HG03354 (cell line): ENCODE results near the gene NGEF.

ENCODE experiments used
- ATAC-seq: cut with Tn5 transposase; IDR thresholded peaks from one replicate; pipeline ENCODE4 v1.9.1; 2021; ENCODE audit warnings: mild to moderate bottlenecking; ENCODE audit not compliant: unreplicated experiment, poor library complexity, severe bottlenecking

The NGEF gene

DNA sequence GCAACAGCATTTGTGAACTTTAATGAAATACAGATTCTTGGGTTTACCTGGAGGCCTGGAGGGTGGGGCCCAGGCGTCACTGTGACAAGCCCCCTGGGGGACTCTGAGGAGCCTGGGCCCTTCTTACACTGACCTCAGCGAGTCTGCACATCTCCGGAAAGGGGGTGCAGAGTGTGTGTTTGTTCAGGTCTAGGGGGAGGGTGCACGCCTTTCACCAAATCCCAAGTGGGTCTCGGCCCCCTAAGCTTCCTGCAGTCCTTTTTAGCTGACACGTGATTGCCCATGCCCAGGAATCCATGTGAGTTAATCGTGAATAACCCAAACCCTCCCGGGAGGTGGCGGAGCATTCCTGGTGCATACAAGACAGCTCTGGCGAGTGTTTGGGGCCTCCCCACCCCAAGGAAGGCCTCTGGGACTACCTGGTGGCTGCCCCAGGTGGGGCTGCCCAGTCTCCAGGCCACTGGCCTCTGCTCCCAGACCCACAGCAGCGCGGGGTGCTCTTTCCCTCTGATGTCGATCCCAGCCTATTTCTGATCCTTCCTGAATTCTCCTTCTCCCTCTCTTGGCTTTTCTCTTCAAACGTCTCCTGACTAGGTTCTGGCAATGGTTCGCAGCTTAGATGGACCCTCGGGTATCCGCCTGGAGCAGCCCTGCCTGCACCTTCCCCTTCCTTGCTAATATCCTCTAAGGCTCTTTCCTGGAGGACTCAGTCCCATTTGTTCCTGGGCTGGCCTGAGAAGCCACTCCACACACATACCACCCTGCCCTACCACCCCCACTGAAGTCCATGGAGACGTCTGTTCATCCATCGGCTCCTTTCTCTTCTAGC is 10.0 kb downstream of the NGEF start:
- ATAC-seq = no peak

DNA sequence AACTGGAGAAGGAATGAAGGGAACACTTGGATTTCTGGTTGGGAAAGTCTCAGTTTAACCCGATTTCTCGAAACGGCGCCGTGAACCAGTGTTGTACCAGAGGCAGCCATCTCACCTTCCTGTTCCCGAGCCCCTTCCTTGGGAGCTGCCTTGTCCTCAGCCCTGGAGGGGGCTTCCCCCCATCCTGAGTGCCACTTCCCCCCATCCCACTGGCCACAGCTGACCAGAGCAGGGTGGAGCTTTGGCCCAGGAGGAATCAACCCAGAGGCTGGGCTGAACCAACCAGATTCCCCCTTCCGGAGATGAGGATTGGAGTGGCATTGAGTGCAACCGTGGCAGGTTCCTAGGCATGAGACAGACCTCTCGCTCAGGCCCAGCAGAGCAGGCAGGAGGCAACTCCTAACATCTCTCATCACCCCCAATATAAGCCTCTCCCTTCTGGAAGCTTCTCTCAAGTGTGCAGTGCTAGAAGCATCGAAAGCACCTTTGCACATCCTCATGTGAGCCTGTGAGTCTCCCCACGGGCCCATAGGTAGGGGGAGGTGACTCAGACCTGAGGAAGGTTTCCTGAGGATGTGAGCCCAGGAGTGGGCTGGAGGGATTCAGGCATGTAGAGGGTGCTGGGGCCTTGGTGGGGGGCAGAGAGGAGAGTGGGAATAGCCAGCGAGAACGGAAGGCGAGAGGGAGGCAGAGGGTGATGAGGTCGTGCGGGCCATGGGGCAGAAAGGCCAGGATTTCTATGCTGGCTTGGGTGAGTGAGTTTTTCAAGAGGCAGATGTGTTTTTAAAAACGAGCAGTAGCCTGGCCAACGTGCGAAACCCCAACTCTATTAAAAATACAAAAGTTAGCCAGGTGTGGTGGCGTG is 11.9 kb downstream of the NGEF start:
- ATAC-seq = no peak

DNA sequence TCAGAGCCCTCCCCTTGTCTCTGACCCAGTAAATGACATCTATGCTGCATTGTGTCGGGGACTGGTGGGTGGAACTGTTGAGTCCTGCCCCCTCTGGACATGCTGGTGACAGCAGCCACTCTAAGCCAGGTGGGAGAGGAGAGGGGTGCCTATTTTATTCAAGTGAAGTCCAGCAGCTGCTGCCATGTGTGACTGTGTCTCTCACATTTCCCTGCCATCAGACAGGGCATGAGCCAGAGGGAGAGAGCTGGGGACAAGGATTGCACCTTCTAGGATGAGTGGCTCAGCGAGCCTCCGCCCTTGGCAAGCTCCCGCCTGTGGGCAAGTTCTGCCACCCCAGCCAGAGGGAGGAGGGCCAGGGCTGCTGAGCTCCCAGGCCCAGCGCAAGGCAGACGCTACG is 13.7 kb downstream of the NGEF start:
- ATAC-seq = no peak

DNA sequence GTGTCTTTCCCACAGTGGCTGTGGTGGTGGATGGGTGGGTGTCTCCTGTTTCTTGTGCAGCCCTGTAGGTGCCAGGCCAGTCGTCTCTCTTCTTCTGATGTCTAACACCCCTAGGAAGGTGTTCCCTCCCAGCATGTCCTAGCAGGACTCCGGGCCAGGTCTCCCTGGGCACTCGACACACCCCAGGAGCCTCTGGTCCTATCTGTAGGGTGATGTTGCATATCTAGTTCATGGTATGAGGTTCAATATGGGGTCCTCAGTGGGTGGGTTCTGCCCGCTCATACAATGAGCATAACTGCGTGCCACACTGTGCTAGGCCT is 14.4 kb downstream of the NGEF start:
- ATAC-seq = no peak

DNA sequence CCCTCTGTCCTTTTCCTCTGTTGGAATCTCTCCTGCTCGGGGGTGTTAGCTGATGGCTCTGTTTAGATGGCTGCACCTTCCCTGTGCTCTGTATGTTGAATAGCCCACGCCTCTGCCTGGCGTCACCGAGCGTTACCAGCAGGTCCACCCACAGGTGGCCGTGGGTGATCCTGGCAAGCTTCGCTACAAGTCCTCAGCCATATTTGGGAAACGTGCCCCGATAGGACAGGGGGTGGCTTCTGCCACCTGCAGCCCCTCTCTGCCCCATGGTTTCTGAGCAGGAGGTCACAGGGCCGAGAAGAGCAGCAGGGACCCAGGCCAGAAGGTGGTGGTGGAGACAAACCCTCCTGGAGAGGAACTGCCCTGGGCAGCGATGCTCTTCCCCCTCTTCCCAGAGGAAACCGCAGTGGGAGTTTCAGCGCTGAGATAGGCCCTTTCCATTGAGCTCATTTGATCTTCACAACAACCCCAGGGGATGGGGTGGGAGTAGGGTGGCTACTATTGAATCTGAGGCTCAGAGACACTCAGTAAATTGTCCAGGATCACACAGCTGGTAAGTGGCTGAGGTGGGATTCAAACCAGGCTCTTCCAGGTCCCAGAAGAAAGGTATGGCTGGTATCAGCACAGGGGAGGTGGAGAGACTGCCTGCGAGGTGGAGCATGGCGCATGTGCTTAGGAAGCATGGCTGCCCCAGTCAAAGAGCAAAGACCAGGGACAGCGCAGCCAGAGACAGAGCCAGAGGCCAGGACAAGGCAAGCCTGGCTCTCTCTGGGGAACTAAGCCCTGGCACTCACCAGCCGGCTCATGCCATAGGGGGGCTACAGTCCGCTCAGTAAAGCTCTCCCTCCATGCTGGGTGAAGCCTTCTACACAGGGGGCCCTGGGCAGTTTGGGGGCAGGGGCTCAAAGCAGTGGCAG is 15.0 kb downstream of the NGEF start:
- ATAC-seq = no peak

DNA sequence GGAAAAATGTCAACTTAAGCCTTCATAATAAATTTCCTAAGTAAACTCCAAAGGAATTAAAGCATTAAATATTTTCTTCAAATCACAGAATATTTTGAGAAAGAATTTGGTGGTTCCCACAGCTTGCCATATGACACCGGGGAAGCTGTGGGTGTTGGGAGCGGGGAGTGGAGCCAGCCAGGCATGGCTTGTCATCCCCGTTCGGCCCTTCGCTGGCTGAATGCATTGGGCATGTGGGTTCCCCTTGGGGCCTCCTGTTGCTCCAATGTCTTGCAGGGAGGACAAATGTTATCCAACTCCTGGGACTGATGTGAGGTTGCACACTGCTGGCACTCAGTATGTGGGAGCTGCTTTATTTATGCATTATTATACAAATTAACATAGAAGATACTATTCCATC is 18.6 kb downstream of the NGEF start:
- no peak for ATAC-seq

DNA sequence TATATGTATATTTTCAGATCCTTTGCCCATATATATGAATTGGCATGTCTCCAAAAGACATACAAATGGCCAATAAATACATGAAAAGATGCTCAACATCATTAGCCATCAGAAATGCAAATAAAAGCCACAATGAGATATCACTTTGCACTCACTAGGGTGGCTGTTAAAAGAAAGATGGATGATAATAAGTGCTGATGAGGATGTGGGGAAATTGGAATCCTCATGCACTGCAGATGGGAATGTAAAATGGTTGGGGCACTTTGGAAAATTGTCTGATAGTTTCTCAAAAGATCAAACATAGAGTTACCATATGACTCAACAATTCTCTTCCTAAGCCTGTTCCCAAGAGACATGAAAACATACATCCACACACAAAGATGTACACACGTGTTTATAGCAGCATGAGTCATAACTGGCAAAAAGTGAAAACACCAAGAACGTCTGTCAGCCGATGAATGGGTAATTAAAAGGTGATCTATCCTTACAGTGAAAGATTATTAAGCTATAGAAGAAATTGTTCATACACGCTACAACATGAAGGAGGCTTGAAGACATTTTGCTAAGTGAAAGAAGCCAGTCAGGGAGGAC is 19.7 kb downstream of the NGEF start:
- no peak for ATAC-seq

DNA sequence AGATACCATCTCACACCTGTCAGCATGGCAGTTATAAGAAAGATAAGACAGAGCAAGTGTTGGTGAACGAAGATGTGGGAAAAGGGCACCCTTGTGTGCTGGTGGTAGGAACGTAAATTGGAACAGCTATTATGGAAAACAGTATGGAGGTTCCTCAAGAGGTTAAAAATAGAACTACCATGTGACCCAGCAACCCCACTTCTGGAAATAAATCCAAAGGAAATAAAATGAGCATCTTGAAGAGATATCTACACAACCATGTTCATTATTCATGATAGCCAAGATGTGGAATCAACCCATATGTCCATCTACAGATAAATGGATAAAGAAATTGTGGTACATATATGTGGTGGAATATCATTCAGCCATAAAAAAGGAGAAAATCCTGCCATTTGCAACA is 26.9 kb downstream of the NGEF start:
- ATAC-seq = no peak

DNA sequence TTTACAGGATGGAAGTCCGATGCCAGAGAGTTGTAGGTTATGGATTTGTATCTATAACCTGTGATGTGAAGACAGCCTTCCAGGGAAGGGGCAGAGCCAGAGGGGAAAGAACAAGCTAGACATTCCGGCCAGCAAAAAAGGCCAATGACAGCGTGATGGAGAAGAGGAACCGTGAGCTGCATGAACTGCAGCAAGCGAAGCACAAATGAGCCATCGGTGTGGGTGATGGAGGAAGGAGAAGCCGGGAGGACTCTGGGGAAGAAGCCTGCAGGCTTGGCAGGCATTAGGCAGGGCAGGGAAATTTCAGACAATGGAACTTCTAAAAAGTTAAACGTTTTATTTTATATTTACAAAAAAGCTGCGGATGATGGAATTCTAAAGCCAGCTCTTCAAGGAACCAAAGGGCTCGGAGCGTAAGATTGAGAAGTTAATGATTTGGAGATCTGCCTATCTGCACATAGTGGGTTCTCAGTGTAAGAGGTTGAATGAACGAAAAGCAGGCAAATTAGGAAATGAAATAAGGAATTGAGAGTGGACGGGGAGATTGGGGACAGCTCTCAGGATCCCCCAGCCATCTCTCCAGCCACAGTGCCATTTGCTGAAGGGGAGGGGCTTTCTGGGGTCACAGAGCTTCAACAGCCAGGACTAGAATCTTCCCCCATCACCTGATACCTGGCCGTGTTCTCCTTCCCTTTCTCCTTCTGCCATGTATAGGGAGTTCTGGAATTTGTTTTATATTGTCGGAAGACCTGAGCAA is 28.4 kb downstream of the NGEF start:
- no peak for ATAC-seq

DNA sequence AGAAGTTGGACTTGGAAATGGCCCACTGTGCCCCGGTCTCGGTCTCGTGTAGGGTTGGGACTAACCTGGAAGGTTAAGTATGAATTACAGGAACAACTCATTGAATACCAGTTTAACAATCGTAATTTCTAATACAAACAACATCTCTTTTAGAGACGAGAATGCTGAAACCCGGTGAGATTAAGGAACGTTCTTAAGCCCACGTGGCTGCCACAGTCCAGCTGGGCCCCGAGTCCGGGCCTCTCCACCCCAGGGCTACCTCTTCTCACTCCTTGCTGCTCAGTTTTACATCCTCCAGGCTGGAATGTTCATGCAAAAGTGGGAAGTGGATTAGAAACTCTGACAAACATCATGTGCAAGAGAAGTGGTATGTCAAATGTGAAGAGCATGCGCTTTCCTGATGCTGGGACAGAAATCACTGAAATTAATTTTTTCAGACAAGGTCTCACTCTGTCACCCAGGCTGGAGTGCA is 29.4 kb downstream of the NGEF start:
- no peak for ATAC-seq

DNA sequence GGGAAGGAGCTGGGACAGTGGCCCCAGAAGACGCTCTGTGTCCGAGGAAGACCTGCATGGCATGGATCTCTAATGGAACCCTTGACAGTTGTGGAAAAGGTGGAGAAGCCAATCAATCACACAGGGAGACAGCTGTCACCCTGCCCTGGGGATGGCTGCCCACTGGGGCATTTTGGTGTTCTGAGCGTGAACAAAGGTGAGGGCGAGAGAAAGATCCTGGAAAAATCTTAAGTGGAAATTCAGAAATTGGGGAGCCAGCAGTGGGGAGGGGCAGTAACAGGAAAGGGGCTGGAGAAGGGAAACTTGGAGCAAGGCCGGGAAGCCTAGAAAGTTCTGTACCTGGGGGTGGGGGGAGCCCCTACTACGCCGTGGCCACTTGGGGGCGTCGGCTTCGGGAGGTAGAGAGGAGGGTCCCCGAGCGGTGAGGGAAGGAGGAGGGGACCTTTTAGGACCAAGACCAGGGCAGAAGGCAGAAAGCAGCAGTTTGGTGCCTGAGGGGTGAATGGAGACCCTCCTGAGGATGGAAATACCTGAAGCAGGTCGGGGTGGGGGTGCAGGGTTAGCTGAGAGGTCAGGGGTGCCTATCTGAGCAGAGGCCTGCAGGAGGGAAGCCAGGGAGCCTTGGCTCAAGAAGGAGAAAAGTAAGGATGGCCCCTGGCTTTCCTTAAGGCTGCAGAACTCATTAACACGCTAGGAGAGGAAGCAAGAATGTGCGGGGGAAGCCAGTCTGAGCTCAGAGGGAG is 30.0 kb downstream of the NGEF start:
- no peak for ATAC-seq

DNA sequence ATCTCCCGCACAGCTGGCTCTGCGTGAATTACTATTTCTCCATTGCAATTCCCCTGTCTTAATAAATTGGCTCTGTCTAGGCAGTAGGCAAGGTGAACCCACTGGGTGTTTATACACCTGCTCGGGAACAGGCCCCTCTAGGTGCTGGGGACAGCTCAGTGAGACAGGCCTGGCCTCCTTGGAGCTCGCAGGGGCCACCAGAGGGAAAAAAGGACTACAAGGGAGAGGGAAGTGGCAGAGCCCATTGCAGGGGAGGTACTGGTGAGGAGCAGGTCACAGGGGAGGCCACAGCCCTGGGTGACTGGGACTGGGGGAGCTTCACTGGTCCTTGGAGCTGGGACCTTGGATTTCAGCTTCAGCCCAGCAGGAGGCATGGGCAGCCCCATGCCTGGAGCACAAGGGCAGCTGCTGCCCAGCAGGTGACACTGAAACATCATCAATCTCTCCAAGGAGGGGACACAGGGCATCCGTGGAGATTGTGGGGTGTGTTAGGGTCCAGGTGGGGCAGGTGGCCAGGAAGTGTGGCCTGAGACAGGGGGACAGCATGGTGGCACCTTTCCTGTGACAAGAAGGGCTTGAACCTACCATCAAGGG is 31.2 kb downstream of the NGEF start:
- ATAC-seq = no peak

DNA sequence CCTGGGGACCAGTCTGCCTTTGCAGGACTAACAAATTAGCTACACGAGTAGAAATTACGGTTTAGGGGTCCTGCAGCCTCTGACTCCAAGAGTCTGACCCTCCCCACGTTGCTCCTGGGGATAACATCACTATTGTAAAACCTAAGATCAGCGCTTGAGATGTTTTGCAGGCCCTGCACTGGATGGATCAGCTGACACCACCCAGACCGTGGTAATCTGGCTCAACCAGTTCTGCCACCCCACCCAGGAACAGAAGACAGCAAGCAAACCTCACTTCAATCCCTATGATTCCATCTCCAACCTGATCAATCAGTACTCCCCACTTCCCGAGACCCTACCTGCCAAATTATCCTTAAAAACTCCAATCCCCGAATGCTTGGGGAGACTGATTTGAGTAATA is 31.7 kb downstream of the NGEF start:
- no peak for ATAC-seq

DNA sequence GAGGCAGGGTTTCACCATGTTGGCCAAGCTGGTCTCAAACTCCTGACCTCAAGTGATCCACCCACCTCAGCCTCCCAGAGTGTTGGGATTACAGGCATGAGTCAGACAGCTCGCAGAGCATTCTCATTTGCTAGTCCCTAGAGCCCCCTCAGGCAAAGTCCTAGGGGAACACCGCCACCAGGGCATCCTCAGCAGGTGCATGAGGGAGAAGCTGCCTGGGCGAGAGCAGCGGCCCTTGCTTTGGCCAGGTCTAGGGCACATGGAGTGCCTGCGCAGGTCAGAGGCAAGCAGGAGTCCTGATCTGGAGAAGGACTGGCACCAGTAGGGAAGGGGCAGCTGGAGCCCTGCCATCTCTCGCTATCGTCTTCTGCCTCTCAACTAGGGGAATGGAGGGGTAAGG is 32.4 kb downstream of the NGEF start:
- ATAC-seq = no peak

DNA sequence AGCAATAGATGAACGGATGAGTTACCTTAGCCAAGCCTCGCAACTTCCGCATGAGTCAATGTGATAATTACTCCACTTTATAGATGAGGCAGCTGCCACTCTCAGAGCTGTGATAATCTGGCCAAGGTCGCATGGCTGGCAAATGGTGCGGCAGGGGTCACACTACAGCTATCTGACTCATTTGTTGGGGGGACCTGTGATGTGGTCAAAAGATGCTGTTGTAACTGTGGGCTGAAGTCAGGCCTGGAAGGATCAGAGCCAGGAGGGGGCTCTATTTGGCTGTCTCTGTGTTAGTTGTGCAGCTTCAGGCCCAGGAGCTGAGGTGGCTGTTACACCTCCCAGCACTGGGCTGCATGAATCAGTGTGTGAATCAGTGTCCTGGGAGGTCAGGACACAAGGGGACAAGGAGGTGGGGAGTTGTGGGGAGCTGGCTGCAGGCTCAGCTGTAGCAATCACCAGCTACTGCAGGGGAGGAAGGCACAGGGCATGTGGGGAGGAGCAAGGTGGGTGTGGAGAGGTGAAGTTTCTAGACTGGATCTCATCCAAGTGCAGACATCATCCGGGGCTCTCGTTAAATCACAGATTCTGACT is 33.1 kb downstream of the NGEF start:
- no peak for ATAC-seq

DNA sequence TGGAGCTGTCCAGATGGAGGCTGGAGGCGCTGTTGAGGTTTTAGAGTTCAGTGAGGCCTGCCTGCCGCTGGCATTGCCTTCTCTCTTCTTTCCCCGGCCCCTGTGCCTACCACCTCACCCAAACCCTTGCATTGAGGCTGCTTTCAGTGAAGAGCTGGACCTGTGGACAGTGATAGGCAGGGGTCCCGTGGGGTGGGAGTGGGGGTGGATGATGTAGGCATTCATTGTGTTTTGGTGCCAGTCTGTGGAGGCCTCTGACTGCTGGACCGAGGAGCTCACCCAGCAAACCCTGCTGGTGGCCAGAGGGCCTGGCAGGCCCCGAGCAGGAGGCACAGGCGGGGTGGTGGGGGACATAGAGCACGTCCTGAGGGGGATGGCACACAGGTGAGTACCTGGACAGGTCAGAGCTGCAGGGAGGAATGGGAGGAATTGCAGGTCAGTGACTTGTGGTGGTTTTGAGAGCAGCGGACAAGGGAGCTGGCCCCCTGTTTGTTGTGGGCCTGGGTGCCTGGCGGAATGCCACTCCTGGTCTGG is 35.6 kb downstream of the NGEF start:
- ATAC-seq = no peak

DNA sequence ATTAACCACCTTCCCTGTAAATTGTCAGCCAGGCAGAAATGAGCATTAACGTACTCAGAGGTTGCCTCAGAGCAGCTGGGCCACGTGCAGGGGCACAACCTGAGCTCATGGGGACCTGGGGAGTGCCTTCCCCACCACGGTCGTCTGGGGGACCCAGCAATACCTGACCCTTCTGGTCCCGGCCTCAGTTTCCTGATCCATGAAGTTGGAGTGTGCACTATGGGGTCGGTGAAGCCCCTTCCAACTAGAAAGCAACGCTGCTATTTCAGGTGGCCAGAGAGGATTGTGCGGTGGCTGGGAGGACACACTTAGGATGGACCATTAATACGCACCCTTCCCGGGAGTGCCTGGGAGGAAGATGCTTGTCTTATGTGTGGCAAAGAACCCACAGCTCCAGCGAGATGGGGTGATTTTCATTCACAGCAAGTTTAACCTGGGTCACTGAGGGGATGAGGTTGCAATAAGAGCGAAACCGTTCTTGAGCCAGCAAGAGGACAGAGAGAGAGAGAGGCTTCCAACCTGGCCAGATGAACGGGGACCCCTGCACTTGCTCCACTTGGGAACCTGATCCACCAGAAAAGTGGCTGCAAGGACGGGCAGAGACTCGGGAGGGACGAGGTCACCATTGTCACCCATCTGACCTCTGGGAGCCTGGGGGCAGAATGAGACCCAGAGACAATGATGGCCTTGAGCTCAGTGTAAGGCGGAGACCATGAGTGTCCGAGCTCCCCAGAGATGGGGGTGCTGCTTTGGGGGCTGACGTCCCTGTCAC is 36.2 kb downstream of the NGEF start:
- ATAC-seq = no peak
